GM18520 (cell line): ENCODE data around the gene ARL8B.
"Not testable (repeated sequence)": the region's sequence is repeated elsewhere in the genome, so short reads cannot be mapped to it uniquely, and the experiment has no call there.

Source experiments
- ATAC-seq: cut with Tn5 transposase; IDR thresholded peaks from one replicate; pipeline ENCODE4 v1.9.1; 2021; ENCODE audit not compliant: unreplicated experiment

Gene ARL8B

DNA sequence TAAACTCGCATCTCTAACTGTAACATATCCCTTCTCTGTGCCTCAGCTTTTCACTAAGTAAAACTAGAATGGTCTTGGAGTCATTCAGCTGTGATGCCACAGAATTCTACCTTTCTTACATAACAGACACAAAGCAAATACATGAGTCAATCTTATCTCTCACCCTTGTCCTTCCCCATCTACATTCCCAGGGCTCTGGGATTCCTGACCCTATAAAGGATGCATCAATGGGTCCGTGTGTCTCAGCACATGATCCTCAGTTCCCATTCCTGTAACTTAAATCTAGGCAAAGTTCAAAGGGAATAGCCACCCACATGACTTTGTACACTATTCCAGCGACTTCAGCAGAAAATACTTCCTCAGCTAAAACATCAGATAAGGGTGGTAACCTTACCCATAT, 11.8 kb upstream of the ARL8B start:
- ATAC-seq, result no peak

DNA sequence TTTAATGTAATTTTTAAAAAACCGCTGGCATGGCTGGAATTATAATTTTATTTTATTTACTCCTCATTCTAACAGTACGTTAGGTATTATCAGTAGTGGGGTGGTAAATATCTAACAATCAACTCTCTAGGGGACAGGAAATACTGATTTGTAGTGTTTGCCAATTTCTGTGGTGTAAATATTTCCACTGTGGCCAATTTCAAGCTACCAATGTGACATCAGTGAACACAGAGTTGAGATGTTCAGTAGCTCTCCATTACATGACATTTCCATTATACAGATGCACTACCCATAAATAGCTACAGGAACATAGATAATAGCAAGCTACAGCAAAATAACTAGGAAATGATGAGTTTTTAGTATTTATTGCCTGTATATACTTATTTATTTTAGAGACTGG, 10.0 kb upstream of the ARL8B start:
- ATAC-seq, result no peak

DNA sequence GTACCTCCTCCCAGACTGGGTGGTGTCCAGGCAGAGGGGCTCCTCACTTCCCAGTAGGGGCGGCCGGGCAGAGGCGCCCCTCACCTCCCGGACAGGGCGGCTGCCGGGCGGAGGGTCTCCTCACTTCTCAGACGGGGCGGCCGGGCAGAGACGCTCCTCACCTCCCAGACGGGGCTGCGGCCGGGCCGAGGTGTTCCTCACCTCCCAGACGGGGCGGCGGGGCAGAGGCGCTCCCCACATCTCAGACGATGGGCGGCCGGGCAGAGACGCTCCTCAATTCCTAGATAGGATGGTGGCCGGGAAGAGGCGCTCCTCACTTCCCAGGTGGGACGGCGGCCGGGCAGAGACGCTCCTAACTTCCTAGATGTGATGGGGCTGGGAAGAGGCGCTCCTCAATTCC, 8.4 kb upstream of the ARL8B start:
- ATAC-seq, result not testable (repeated sequence)

DNA sequence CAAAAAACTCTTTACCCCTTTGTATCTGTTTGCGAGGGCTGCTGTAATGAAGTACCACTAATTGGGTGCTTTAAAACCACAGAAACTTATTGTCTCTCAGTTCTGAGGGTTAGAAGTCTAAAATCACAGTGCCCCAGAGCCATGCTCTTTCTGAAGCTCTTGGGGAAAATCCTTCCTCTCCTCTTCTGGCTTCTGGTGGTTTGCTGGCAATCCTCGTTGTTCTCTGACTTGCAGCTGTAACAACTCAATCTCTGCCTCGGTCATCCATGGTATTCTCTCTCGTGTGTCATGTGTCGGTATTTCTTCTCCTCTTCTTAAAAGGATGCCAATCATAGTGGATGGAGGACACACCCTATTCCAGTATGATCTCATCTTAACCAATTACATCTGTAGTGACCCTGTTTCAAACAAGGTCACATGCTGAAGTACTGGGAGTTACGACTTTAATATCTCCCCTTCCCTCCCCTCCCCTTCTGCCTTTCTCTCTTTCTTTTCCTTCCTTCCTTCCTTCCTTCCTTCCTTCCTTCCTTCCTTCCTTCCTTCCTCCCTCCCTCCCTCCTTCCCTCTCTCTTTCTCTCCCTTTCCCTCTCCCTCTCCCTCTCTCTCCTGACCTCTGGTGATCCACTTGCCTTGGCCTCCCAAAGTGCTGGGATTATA, 6.5 kb upstream of the ARL8B start:
- no peak for ATAC-seq

DNA sequence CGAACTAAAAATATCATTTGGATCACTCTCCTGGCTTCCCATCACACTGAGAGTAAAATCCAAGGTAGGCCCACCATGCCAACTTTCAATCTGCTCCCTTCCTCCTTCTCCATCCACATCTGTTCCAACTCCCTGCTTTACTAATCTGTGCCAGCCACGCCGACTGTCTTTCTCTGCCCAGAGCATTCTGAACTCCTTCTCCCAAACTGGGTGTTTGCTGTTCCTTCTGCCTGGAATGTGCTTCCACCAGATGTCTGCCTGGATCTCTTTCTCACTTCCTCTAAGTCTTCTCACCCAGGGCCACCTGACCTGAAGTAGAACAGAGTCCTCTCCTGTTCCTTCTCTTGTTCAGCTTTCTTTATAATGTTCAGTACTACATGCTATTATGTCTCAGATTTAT, 5.6 kb upstream of the ARL8B start:
- no peak for ATAC-seq

DNA sequence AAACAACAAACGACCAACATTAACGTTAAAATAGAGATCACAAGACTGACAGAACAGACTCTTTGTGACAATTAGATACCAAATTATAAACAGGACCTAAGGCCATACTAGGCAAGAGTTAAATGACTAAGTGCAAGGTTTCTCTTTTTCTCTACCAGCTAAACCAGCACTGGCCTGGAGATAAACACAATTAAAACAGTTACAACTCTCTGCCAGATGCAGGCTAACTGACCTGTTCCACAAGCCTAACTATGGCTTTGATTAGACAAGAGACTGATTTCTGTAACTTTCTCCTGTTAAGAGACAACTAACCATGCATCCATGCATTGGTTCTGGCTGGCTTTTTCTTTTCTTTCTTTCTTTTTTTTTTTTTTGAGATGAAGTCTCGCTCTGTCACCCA, 1.6 kb upstream of the ARL8B start:
- ATAC-seq, result no peak

DNA sequence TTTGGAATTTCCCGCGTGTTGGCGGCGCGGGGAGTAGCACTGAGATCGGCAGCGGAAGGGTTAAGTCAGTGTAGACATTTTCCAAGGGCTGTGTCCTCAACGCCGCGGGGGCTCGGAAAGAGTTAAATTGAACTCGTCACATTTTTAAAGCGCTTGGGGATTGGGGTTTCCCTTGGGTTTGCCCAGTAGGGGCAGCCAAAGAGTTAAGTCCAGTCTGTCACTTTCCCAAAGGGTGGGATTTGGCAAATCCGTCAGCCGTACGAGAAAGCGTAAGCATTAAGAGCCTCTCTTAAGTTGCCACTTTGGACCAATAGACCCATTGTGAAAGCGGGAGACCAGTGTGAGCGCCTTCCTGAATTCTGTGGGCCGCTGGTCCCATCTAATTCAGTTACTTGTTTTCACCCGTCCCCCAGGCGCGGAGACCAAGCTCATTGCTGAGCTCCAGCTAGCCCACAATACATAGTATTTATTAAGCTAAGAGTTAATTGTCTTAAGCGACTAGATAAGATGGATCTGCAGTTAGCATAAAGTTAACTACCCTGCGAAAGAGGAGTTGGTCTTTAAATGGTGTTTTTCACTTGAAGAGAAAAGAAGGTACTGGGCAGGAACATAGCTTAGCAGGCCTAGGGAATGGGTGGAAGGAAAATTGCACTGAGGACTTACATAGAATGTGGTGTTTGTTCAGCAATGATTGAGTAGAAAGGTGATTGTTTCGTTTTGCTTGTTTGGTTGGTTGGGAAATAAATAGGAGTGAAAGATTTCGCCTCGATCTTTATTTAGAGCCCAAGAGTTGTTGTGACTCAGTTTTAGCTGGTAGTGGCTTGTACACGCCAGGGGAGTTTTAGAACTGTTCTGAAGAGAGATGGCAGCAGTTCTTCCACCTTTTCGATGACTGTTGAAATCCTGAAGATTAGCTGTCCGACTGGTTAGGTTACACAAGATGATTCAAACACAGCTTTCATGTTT, 932 bp downstream of the ARL8B start:
- peak; percentile 4 for ATAC-seq

DNA sequence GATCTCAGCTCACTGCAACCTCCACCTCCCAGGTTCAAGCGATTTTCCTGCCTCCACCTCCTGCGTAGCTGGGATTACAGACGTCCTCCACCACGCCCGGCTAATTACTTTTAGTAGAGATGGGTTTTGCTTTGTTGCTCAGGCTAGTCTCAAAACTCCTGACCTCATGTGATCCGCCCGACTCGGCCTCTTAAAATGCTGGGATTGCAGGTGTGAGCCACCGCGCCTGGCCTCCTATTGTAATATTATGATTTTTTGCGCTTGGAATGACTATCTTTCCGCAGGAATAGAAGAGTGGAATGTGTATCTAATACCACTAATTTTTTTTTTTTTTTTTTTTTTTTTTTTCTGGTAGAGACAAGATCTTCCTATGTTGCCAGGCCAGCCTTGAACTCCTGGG, 1.8 kb downstream of the ARL8B start:
- ATAC-seq, result no peak

DNA sequence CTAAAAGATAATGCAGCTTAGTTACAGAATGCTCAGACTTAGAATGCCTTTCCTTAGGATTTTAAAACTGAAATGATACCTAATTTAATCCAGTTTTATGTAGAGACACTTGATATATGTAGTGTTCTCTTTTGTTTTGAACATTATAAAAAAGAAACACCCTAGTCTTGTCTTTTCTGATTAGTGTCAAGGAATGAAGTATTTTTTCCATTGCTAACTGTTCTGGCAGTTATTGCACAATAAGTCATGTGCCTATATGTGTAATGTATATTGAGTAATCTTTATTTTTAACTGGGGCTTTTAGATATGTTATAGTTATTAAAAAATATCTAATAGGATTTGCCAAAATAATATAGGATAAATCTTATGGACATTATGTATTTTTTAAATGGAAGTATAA, 4.5 kb downstream of the ARL8B start:
- ATAC-seq, result no peak

DNA sequence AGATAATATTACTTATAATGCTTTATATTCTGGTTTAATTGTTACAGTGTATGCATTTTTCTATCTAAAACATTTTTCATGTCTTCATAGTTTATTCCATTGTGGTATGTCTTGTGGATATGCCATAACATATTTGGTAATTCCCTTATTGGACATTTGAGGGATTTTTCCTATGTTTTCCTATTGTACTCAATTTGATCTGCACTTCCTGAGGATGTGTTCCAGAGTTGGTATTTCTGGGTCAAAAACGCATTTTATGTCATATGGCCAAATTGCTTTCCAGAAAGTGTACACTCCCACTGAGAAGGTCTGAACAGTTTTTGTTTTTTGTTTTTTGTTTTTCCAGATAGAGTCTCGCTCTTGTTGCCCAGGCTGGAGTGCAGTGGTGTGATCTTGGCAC, 6.8 kb downstream of the ARL8B start:
- no peak for ATAC-seq

DNA sequence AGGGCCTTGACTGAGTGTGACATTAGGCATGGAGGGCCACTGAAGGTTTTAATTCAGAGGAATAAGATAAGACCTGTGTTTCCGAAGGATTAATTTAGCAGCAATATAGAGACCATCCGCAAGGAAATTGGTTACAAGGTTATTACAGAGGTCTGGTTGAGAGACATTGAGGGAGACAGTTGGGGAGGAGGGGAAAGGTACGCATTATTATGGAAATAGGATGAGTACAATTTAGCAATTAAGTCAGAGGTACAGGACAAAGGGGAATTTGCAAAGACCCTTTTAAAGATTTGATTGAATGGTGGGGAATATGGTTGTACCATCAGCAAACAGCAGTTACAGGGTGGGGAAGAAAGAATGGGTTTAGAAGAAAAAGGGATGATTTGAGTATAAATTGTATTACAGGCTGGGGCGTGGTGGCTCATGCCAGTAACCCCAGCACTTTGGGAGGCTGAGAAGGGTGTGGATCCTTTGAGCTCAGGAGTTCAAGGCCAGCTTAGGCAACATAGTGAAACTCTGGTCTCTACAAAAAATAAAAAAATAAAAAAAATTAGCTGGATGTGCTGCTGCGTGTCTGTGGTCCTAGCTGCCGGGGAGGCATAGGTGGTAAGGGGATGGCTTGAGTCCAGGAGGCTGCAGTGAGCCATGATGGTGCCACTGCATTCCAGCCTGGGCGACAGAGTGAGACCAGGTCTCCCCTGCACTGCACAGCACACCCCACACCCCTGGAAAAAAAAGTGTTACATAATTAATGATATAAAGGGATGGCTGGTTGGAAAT, 11.3 kb downstream of the ARL8B start:
- no peak for ATAC-seq

DNA sequence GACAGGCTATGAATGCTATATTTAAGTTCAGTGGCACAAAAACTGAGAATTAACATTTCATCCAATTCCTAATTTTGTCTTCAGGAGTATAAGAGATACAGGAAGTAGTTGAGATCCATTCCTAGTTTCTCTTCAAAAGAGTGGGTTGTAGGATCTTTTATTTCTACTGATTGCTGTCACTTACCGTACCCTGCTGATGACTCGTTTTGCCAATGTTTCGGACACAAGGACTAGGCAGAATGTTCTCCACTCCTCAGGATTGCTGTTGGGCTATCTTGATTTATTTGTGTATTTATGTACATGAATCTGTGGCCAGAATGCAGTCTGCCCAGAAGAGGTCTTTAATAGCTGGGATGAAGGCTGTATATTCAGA, 11.9 kb downstream of the ARL8B start:
- ATAC-seq, result no peak

DNA sequence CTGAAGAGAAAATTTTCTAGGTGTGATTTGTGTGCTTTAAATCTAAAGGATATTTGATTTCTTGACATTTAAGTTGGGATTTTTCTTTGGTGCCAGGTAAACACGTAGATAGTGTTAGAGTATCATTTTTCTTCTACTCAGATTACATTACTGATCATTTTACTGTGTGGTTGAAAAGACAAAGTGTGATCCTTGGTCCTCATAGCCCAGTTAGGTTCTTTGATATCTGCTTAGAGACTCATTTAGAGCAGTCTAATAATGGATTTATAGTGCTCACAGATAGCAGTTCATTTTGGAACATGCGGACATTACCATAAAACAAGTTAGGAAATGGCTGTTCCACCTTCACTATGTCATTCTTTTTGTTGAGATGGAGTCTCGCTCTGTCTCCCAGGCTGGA, 12.4 kb downstream of the ARL8B start:
- ATAC-seq, result no peak

DNA sequence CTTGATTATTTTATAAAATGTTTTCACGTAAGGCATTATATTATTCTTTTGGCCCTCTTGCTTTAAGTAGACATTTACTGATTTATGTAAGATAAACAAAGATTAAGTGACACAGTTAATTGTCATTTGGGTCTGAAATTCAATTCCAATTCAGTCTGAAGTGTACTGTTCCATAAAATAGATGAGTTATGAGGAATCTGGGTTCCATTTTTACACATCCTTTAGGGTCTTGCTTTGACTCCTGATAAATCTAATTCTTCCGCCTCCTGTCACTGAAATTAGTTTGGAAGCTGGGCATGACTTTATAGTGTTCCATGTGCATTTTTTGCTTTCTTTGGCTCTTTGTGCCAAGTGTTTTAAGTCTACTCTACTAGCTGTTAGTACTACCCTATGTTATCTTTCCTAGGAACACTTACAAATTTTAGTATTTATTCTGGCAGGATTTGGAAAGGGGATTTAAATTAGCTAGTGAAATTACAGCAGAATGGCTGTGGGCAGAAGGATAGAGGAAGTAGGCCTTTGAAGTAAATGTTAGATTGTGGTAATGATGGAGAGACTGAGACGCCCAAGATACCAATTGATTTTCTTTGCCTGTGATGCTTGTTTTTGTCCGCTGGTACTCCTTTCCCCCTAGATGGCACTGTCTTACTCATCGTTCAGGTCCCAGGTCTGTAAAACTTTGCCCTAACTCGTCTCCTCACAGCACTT, 14.3 kb downstream of the ARL8B start:
- ATAC-seq, result peak; percentile 70

DNA sequence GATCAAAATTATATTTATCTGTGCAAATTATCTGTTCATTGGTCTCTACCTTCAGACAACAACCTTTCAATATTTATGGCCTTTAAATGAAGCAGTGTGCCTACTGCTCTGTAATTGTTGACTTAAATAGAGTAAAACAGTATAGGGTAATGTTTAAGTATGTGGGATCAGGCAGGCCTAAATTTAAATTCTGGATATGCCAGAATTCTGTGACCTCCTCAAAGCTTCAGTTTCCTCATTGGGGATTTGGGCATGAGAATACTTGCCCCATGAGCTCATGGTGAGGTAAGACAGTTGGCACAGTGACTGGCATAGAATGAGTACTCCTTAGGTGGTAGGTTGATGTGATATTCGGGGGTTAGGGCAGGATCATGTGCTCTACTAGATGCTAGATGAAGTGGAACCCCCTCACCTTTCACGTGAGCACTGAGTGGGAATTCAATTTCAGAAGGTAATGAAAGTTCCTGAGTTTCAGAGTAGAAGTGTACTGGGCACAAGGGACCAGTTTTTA, 14.9 kb downstream of the ARL8B start:
- ATAC-seq, result peak; percentile 6

DNA sequence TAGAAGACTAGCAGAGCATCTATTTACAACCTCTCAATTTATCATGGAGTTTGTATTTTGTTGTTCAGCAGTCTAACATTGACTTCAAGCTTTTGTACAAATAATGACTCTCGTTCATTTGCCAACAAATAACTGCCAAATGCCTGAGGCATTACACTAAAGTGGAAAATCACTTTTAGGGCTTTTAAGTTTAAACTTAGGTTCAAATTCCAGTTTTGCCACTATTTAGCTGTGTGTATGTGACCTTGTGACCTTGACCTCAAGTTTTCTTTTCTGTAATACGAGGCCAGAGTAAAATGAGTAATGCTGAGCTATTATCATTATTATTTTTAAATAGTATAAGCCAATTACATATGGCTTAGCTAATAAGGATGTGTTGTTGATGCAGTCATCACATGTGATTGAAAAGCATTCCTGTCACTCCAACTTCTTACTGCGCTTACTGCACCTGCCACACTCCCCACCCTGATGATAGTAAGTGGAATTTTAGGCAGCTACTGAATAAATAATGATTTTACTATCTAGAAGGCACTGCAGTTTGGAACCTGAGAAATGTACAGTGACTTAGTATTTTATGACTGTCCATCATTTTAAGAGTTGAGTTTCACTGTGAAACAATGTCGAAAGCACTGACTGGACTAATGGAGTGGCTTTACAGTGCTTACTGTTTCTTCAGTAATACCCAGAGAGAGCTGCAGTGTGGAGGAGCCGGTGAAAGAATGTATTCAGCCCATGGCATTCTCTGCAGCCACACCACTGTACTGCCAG, 16.3 kb downstream of the ARL8B start:
- no peak for ATAC-seq

DNA sequence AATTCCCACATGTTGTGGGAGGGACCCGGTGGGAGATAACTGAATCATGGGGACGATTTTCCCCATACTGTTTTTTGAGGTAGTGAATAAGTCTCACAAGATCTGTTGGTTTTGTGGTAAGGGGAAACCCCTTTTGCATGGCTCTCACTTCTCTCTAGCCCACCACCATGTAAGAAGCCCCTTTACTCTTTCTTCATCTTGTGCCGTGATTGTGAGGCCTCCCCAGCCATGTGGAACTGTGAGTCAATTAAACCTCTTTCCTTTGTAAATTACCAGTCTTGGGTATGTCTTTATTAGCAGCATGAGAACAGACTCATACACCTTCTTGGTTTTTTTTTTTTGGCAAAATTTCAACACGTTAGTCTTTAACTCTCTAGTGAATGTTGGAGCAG, 18.1 kb downstream of the ARL8B start:
- ATAC-seq, result no peak

DNA sequence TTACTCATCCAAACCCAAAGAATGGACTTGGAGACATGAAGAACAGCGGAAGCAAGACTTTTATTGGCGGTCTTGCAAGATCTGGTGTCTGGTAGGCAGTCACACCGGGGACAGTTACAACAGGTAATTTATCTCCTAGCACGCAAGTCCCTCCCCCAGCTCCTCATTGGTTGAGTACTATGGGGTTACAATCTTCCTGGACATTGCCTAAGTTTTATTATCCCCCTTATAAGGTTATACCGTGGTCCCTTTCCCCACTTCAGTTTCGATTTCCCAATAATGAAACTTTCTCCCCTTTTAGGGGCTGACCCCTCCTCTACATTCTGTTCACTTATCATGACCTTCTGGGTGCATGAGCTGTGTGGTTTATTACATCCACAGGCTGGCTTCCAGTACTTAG, 18.7 kb downstream of the ARL8B start:
- ATAC-seq, result no peak

DNA sequence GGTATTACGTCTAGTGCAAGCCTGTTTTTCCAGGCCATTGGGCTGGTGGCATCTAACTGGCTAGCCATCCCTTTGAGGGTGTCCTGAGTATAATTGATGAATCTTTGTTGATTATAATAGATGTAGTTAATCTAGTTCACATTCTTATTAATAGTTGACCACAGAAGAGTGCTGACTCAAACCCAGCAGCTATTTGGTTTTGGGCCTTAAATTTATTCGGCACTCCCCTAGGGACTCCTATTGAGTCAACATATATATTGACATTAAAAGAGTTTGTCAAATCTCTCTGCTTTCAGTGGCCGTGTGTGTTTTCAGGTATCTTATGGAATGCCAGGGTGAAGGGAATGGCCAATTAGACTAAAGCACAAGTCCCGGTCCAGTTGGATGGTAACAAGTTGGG, 19.7 kb downstream of the ARL8B start:
- no peak for ATAC-seq

DNA sequence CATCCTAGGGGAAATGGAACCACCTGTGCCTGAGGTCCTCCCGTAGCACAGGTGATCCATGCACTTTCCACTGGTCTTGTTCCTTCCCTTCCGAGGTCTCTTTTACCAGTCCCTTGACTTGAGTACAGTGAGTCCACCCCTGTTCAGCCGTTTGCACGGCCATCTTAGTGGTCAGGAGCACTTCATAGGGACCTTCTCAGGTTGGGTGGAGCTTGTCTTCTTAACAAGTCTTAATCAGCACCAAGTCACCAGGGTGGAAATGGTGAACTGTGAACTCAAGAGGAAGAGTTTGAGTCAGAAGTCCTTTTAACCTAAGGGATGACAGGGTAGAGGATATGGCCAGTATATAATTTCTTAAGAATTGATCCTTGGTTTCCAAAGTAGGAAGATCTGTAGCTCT, 21.4 kb downstream of the ARL8B start:
- ATAC-seq, result no peak
